GM19452 (cell line): ENCODE data around the gene ZBED4.

ENCODE experiments used
- ATAC-seq: cut with Tn5 transposase; IDR thresholded peaks from one replicate; pipeline ENCODE4 v1.9.1; 2021; ENCODE audit not compliant: unreplicated experiment

Gene ZBED4

DNA sequence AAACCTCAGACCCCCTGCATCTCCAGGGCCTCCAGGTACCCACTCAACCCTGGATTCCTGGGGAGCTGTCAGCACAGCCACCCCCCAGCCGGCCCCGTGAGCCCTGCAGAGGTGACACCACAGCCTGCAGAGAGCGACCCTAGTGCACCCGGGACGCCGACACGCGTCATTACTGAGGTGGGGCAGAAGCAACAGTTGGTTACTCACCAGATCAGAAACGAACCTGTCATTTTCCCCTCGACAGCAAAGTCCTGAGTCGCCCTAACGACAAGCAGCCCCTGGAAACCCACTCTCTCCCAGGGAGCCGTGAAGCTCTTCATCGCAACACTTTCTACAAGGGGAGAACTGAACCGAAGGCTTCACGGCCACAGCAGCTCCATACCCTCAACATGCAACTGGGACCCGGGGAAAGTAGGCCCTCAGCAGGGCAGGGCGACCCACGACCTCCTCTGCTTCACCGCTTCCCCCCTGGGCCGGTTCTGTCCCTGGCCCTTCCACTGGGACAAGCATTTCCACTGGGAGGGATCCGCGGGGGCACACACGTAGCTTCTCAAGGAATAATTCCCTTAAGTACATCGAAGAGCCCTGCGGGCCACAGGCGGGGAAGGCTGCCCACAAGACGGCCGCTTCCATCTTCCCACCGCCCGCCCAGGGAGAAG is 27.6 kb upstream of the ZBED4 start:
- ATAC-seq: no peak

DNA sequence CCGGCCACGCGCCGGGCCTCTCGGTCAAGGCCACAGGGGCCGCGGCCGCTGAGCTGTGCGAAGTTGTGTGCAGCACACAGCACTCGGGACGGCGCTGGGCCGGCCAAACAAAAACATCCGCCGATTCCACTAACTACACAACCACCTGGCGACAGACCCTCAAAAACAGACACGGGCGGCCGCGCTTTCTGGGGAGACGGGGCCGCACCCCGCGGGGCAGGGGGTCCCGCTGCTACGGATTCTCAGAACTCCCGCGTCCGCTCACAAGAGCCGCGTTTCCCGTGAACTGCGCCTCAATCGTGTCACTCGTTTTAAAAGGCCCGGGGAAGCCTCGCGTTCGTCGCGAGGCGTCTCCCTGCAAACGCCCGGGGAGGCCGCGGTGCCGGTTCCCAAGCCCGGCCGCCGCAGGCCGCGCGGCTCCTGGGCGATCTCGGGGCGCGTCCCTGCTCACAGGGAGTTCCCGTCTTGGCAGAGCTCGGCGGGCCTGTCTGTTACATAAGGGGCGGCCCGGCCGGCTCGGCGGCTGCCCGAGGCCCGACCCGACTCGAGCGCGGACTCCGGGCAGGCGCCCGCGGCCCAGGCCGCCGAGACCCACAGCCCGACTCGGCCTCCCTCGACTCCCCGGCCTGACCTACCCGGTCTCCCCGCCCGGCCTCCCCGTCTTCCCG is 26.9 kb upstream of the ZBED4 start:
- ATAC-seq: no peak

DNA sequence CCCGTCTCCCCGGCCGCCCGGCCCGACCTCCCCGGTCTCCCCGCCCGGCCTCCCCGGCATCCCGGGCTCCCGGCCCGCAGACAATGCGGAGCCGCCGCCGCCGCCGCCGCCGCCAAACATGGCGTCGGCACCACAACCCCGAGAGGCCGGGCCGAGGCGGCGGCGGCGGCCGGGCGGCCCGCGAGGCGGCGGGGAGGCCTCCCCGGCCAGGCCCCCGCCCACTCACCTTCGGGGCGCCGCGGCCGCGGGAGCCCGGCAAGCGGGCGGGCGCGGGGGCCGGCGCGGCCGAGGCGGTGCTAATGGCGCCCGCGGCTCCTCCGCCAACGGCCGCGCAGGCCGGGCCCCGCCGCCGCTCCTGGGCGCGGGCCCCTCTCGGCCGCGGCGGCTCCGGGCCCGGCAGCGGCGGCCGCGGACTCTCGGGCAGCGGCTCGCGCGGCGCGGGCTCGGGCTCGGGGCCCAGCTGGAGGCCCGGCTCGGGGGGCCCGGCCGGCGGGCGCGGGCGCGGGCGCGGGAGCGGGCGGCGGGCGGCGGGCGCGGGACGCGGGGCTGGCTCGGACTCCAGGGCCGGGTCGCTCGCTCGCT is 26.3 kb upstream of the ZBED4 start:
- ATAC-seq: no peak

DNA sequence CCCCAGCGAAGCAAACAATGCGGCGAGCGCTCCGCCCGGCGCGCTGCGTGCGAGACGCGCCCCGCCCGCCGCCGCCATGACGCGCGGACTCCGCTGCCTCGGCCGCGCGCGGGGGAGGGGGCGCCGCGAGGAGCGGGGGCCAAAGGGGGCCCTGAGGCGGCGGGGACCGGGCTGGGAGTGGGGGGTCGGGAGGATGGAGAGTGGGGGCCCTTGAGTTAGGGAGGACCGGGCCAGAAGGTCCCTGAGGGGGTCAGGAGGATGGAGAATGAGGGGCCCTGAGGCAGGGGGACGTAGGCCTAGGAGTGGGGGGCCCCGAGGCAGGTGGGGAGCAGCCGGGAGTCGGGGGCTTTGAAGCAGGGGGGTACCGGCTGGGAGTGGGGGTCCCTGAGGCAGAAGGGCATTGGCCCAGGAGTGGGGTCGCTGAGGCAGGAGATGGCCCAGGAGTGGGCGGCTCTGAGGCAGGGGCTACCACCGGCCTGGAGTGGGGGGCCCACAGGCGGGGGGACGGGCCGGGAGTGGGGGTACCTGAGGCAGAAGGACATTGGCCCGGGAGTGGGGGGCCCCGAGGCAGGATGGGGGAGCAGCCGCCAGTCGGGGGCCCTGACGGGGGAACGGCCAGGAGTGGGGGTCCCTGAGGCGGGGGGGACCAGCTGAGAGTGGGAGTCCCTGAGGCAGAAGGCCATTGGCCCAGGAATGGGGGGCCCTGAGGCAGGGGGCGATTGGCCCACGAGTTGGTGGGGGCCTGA is 25.6 kb upstream of the ZBED4 start, which contains the start of gene BRD1:
Gene BRD1, minus strand, starts transcription at position 21 of the 746 bp plus-strand sequence. CDS start 3,556 bp downstream, outside the sequence.
- ATAC-seq: no peak

DNA sequence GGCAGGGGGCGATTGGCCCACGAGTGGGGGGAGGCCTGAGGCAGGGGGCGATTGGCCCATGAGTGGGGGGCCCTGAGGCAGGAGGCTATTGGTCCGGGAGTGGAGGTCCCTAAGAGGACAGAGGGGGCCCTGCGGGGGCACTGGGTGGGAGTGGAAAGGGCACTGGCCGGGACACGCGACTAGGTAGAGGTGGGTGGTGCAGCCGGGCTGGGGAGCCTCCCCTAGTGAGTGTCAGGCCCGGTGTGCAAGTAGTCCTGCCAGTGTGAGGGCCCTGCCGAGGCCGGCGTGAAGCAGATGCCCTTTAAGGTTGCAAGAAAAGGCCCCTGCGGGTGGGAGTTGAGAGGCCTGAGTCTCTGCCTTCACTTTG is 25.1 kb upstream of the ZBED4 start:
- ATAC-seq: no peak

DNA sequence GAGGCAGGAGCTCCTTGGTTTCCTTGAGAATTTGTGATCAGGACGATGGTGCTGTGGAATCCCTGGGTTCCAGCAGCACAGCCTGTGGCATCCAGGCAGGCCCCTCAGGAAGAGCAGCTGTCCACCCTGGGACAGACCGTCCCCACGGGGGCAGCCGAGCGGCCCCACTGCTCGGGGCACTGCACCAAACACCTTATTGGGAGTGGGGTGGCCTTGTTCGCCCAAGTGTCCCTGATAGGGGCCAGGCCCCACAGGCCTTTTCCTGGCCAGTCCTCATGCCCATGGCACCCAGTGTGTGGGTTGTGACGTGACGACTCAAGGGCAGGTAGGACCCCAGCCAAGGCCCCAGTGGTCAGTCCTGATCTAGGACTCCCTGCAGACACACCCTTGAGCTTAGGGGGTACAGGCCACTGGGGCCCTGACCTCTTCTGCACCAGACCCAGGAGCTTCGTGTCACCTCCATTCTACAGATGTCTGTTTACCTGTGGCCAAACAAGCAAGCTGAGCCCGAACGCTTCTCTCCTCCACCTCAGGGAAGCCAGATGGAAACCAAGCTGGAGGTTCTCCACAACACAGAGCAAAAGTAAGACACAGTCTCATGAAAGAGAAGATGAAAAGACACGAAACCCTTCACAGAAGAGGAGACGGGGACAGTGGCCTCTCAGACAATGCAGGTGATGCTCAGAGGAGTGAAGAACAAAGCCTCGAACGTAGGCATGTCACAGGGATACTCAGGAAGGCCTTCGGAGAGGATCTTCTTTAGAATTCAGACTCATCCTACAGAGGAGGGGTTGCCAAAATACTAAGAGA is 24.4 kb upstream of the ZBED4 start:
- no peak for ATAC-seq

DNA sequence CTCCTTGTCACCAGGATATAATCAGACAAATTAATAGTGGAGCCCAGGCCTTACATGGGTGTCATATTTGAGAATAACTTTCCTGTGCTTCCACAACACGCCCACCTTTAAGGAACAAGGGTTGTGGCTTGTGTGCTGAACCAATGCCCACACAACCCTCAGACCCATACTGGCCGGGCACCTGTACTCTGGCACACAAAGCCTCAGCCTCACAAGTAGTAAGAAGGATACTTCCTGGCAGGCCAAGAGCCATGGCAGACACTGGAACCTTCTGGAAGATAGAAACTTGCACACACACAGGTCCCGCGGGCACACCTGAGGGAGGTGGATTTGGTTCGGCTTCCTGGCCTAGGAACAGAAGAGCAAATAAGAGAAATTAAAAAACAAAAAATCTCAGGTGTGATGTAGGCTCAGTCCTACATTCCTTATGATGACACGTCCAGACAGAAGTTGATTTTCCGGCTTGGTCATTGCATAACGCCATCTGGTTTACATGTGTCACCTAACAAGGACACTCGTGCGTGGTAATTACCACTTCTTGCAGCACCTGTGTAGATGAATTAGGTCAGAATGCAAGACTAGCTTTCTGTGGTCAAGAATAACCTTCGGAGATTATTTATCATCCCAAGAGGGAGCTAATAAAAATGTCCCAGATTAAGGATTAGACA is 20.2 kb upstream of the ZBED4 start:
- no peak for ATAC-seq

DNA sequence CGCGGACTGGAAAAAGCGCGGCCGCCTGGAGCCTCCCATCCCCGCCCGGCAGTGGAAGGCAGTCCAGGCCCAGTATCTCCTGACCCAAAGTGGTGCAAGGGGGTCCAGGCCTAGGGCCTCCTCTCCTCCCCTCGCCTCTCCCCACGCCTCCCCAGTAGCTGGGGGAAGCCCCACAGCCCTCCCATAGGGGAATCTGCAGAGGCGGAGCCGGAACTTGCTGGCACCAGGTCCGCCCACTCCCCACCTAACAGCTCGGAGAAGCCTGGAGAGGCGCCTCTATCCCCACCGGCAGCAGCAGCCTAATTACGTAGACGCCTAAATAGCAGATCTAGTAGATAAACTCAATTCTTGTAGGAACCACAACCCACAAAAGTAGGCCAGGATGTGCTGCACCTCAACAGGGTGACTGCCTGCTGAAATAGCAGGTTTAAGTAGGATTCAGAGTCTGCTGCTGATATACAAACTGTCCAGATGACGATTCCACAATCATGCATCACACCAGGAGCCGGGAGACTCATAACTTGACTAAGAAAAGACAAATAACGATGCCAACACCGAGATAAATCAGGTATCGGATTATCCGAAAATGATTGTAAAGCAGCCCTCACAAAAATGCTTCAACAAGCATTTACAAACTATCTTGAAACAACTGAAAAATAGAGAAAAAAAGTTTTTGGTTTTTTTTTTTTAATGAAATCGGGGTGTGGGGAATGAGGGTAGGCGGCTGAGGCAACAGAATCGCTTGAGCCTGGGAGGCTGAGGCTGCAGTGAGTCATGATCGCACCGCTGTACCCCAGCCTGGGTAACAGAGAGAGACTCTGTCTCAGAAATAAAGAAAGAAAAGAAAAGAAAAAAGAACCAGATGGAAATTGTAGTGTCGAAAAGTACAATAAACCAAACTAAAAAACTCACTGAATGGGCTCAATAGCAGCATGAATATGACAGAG is 14.6 kb upstream of the ZBED4 start:
- no peak for ATAC-seq

DNA sequence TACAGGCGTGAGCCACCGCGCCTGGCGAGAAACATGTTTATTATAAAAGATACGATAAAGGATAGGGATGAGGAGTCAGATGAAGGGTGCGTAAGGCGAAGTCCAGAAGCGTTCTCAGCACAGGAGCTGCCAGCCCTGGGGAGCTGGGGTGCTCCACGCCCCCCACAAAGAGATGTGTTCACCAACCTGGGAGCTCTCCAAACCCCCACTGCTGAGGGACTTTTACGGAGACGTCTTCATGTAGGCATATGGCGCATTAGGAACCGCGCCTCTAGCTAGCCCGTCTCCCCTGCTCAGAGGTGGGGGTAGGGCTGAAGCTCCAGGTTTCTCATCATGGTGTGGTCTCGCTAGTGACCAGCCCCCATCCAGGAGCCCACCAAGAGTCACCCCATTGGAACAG is 8.4 kb upstream of the ZBED4 start:
- no peak for ATAC-seq

DNA sequence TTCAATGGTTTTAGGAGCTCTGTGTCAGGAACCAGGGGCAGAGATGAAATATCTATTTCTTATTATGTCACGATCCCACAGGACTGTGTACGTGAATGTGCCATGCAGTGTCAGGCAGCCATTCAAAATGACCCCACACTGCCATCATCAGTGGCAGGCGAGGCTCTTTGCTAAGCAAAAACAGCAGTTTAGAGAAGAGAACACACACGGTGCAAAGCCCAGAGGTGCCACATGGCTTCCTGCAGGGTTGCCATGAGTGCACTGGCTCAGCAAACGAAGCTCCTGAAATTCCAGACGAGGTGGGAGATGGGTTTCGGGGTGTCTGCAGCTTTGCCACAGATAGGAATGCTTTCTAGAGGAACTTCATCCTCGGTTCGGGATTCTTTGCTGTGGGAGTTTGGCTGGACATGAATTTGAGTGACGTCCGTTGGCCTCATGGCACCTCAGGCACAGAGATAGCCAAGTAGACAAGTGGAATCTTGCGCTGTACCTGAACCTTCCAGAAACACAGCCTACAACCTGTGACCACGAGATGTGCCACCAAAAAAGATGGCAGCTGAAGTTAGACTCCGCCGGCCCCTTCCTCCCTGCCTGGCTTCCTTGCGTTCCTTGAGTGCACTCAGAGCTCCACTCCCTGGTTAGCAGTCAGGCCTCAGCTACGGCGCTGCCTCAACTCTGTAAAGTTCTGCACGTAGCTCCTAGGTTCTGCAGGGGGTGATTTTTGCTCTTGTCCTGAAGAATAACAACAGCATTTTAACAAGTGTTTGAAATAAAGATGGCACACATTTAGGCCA is 7.8 kb upstream of the ZBED4 start:
- ATAC-seq: no peak

DNA sequence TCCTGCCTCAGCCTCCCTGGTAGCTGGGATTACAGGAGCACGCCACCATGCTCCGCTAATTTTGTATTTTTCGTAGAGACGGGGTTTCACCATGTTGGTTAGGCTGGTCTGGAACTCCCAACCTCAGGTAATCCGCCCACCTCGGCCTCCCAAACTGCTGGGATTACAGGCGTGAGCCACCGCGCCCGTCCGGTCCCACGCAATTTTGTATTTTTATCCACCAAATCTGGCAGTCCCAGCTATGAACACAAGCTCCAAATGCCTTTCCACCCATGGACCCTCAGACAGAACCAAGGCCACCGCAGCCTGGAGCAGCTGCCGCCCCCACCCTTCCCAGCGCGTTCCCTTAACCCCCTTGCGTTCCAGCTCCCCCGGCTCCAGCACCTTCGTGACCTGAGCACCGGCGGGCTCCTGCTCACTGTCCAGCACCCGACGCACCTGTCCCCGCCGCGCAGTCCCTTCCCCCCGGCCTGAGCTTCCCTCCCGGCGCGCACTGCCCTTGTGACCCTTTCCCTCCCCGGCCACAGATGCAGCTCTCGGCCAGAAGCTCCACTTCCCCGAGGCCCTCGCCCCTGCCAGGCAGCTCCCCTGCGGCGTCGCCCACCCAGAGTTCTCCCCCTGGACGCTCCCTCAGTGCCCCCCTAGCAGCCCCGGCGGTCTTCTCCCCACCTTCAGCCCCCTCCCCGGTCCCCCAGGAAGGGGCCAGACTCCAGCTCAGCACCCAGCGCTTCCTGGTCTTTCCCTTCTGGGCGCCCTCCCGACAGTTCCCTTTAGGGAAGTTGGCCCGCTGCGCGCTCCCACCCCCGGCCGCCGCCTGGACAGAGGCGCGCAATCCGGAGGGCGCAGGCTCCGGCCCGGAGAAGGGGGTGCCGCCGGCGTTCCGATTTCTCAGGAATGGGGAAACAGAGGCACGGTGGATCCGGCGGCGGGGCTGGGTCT is 5.6 kb upstream of the ZBED4 start:
- ATAC-seq: no peak

DNA sequence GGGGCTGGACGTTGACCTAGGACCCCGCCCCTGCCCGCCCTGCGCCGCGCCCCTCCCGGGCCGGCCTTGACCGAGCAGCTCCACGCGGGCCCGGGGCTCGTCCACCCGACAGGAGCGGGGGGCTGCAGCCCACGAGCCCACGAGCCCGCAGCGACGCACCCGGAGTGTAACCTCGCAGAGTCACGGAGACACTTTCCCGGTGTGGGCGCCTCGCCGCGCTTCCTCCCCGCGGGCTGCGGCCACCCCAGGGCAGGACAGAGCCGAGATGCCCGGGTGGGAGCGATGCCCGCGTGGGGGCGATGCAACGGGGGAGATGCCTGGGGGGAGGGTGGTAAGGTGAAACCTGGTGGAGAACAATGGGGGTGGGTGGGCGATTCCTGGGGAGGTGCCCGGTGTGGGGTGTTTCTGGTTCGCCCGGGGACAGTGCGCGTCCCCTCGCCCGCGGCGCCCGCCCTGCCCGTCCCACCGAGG is 4.9 kb upstream of the ZBED4 start:
- ATAC-seq: no peak

DNA sequence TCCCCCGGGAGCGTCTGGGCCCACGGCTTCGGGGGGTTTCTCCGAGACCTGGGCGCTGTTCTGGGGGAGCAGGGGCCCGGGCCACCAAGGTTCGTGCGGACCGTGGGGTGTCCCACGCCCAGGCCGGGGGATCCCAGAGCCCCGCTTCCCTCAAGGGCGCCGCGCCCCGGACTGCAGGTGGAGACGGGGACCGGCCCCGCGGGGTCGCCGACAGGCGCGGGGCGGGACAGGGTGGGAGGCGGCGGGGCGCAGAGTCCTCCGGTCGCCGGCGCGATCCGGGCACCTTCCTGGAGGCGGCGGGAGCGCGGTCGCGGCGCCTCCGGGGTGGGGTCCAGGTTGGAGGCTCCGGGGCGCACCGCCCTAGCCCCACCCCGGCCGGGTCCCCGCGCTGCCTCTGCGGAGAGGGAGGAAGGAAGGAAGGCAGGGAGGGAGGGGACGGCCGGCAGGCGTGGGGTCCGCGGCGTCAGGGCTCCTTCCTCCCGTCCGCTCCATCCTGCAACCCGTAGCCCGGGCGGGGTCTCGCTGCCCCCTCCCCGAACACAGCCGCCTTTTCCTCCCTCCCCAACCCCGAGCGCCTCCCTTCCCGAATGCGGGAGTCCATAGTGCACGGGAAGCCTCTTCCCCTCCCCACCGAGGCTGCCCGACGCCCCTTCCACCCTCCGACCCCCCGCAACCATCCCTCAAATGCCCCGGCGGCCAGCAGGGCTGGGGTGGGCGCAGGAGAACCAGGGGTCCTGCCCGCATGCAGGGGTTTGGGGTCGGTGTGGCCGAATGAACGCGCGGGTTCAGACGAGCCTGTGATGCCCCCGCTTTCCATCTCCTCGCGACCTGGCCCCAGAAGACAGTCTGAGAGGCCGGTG is 4.3 kb upstream of the ZBED4 start:
- ATAC-seq: no peak

DNA sequence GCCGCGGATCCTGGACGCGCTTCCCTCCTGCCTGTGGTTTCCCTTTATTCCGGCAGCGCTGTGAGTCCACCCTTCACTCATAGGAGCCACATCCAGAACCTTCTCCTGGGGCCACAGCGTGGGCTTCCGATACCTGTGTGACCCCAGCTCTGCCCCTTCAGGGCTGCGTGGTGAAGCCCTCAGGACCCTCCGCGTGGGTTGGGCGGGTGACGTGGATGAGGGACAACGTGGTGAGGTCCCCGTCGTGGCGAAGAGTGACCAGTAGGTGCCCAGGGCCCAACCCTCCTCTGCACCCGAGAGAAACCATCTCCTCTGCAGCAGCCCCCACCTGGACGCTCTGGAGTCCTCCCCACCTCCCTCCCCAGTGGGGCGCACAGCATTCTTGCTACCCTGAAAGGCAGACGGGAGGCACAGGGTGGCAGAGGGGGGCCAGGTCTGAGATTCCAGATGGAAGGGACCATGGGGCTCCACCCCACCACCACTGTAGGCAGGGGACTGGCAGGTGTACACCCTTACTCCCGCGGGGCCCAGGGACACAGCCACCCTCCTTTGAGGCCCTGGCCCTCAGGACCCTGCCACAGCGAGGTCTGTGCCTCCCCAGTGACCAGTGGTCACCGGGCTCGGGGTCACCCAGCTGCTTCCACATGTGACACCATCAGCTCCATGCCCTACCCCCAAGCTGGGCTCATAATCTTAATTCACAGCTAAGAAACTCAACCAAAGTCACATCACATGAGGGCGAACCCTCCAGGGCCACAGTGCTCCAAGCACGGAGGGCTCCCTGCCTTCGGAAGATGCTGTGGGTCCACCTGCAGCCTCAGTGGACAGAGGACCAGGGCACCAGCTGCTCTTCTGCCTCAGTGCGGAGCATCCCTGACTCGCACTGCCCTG is 3.4 kb upstream of the ZBED4 start:
- no peak for ATAC-seq
